GM18507 (cell line): Measurements from ENCODE around the gene MRPL27.
A peak's percentile ranks its signal among the peaks of the same experiment; 100 is the strongest.
"Not testable (repeated sequence)": the region's sequence is repeated elsewhere in the genome, so short reads cannot be mapped to it uniquely, and the experiment has no call there.

Source experiments
- DNase-seq: peaks from one replicate; pipeline ENCODE4 v3.0.0; 2011; ENCODE audit warnings: low read depth; ENCODE audit not compliant: insufficient read length; ENCODE audit errors: extremely low spot score
- FAIRE-seq: peaks from 2 replicates; lab custom pipeline; 2011; peaks lifted over from hg19 to GRCh38; lab: Jason Lieb, UNC

MRPL27 gene

DNA sequence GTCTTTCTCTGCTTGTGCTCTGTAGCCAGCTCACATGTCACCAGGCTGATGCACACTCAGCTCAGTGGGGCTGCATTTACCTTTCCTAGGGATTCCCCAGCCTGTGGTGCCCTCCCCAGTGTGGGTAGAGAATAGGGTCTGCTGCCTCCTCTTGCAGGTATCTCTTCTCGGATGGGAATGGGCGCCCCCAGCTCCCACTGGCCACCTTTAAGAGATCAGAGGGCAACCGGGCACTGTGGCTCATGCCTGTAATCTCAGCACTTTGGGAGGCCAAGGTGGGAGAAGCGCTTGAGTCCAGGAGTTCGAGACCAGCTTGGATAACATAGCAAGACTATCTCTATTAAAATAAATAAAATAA is 23.8 kb downstream of the MRPL27 start:
- no peak for FAIRE-seq
- no peak for DNase-seq

DNA sequence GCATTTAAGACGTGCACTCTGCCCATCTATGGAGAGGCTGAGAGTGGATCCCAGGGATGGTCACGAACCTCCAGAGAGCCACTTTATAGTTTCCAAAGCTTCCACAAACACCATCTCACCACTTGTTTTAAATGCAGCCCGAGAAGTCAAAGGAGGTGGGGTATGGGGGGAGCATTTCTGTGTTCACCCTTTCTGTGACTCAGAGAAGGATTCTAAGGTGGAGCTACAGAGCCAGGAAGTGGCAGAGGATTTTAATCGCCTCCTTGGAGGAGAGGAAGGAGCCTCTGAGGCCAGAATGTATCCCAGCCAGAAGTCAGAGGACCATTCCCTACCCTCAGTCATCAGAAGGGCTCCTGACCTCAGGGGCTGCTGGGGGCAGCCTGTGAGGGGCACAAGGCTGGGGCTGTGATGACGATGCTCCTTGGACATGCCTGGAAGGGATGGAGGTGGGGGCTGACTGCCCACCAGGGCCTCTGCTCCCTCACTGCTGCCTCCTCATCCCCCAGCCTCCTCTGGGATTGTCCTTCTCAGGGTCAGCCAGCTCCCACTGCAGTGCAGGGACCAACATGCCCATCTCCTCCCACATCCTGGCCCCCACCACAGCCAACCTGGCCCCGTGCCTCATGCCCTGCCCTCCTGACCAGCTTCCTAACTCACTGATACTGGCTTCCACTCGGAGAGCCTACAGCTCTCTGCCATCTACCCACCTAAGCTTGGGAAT is 24.3 kb downstream of the MRPL27 start:
- FAIRE-seq, result no peak
- no peak for DNase-seq

DNA sequence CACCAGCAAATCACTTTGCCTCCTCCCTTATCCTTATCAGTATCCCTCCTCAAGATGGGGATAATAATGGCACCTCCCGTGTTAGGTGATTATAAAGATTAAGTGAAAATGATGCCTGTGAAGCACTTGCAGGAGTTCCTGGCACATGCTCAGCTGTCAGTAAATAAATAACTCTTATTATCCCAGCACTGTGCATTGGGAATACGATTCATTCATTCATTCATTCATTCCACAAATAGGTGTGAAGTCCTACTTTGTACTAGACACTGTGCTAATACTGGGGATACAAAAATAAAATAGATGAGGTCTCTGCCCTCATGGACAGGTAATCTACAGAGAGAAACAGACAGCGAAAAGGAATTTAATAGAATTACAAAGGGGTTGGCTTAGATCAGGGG is 25.1 kb downstream of the MRPL27 start:
- no peak for DNase-seq
- no peak for FAIRE-seq

DNA sequence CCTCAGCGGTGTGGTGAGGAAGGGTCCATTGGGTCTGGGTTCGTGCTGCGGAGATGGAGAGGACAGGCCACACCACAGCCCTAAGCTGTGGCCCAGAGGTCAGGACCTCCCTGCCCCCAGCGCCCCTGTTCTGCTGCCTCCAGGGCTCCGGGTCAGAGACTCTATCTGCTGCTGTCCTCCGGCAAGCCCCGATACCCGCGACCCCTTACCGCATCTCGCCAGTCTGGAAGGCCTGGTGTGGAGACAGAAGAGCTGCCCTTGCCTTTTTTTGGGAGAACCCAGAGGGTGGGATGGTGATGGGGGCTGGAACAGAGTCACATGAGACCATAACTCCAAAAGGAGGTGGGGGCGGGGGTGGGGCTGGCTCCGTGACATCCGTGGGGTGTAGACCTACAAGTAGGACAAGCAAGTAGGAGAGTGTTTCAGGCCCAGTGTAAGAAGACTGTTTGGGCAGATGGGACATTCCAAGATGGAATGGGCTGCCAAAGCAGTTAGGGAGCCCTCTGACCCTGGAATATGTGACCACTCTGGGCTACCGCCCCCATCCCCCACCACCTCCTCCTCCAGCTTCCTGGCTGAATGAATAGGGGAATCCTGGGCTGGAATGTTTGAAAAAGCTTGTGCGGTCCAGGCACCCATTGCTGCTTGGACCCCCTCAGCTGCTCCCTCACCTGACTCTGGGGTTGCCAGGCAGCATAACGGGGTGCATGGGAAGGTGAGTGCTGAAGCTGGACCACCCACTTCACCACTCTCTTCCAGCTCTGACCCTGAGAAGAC is 25.7 kb downstream of the MRPL27 start:
- DNase-seq (no peak), FAIRE-seq (no peak)

GRCh38 chr17:50346313-50347116 is 26.5 kb downstream of the MRPL27 start:
- FAIRE-seq (no peak), DNase-seq (peak; percentile 38)

DNA sequence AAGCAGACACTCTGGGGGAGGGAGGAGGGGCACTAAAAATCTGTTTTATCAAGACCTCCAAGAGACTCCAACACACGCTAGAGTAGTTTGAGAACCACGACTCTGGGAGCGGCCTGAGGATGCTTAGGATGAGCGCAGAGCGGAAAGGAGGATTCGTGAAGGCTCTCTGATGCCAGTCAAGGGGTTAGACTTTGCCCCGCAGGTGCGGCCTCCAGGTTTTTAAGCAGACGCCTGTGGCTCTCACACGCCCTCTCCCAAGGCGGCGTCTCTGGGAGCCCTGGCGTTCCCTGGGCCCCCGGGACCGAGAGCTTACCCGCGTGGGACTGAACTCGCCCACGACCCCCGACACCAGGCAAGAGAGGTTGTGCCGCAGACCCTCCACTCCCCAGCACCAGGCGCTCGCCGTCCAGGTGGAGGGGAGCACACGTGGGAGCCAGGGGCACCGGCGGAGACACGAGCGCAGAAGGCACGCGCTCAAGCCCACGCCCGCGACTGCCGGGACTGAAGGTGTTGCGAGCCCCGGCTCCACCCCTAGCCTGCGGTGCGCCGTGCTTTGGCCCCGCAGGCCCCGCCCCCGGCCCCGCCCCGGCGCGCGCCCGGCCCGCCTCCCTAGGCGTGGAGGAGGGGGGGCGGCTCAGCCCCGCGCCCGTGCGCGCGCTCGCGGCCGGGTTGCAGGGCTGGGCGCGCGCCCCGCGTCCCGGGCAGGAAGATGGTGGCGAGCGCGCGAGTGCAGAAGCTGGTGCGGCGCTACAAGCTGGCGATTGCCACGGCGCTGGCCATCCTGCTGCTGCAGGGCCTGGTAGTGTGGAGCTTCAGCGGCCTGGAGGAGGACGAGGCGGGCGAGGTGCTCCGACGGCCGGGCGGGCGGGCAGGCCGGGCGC is 27.3 kb downstream of the MRPL27 start, which contains the start of gene XYLT2:
Gene XYLT2 (plus strand): TSS at position 695 of the 881 bp plus-strand sequence. CDS start 15 bp downstream, at position 710.
- peak; percentile 58 for FAIRE-seq
- DNase-seq, result peak; percentile 98

GRCh38 chr17:50344731-50345365 is 28.1 kb downstream of the MRPL27 start:
- no peak for FAIRE-seq
- DNase-seq, result no peak

DNA sequence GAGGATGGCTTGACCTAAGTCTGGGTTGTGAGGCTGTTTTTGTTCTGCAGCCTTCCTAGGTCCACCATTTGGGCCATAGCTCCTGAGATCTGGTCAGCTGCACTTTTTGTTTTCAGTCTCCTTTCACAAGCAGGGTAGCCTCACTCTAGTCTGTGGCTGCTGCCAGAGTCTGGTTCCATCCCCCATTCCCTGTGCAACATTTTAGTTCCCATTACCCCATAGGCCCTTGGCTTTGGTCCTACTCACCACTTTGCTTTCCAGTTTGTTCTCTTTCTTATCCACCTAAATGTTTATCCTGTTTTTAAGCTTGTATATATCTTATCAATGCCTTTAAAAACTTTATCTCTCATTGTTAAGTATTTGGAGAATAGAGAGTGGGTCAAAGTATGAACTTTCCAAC is 33.6 kb downstream of the MRPL27 start:
- no peak for DNase-seq
- no peak for FAIRE-seq

GRCh38 chr17:50338645-50339044 is 34.3 kb downstream of the MRPL27 start:
- DNase-seq, result no peak
- no peak for FAIRE-seq

DNA sequence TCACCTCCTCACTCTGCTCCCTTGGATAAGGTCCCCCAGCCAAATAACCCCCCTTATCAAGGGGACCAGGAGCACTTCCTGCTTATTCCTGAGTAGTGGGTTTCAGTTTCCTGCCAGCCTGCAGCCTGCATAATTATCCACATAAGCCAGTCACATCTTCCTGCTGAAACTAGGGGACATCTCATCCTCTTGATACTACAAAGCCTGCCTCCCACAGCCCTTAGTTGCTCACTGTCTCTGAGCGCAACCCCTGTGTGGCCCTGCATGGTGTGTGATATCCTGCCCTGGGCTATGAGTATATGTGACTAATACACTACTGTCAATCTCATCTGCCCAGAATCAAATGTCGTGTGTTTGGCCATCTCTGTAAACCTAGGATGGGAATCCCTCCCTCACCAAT is 35.0 kb downstream of the MRPL27 start:
- DNase-seq (no peak), FAIRE-seq (no peak)

- DNase-seq, FAIRE-seq: not testable (repeated sequence)
Measured at GRCh38 chr17:50333291-50334057, 39.5 kb downstream of the MRPL27 start.

DNA sequence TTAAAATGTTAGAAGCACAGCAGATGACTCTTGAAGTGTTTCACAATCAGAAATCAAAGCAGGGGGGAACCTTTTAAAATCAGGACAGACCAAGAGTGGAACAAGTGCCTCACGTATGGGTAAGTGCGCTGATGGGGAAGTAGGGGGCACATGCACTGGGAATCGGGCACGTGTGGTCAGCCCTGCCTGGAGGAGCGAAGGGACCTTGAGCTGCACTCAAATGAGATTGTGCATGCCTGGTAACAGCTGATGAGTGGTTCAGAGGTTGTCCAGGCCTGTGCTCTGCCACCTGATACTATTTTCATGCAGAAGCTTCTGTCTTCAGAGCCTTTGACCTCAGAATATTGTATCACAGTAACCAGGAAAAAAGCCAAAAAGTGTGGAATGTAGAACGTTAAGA is 40.8 kb downstream of the MRPL27 start:
- FAIRE-seq (no peak), DNase-seq (no peak)

DNA sequence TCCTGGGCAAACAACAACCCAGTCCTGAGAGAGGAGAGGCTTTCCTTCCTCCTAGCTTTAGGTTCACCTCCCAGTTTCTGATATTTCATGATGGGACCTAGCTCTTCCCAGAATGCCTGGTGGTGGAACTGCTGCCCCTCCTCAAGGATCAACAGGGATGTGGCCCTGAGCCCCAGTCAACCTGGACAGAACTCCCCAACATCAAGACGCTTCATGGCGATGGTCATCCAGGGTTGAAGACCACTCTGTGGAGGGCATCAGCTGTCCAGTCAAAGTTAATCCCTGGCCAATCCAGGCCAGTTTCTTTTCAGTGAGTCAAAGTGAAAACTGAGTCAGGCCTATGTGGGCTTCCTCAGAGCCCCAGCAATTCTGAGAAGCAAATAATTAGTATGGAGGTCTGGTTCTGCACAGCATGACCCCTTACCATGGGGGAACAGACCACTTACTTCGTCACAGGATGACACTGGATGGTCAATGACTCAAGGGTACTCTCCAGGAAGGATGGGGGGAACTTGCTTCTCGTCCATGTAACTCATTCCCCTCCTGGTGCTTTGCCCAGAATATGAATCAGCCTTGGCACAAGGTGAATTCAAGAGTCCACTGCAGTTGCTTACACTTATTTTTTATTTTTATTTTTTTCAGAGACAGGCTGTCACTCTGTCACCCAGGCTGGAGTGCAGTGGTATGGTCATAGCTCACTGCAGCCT is 41.7 kb downstream of the MRPL27 start:
- FAIRE-seq (no peak), DNase-seq (no peak)

DNA sequence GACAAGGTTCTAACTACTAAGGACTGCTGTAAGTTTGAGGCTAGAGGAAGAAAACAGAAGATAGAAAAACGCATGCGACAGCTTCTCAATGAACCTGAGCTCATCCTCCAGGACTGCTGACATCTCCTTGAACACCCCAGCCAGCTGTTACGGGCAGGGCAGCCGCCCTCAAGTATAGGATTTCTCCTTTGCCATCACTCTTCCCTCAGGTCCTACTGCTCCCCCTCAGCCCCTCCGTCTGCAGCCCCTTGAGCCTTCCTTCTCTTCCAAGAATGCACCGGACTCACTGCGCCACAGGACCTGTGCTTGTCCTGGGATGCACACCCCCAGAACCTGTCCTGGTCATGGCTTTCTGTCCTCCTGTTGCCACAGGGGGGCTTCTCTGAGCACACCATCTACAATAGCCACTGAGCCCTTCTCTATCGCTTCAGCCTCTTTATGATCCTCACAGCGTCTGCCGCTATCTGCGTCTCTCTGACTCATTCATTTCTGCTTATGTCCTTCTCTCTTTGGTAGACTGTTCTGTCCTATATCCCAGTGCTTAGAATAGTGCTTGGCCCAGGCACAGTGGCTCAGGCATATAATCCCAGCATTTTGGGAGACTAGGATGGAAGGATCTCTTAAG is 42.7 kb downstream of the MRPL27 start:
- no peak for FAIRE-seq
- no peak for DNase-seq

GRCh38 chr17:50329716-50330115 is 43.3 kb downstream of the MRPL27 start:
- FAIRE-seq, result no peak

DNA sequence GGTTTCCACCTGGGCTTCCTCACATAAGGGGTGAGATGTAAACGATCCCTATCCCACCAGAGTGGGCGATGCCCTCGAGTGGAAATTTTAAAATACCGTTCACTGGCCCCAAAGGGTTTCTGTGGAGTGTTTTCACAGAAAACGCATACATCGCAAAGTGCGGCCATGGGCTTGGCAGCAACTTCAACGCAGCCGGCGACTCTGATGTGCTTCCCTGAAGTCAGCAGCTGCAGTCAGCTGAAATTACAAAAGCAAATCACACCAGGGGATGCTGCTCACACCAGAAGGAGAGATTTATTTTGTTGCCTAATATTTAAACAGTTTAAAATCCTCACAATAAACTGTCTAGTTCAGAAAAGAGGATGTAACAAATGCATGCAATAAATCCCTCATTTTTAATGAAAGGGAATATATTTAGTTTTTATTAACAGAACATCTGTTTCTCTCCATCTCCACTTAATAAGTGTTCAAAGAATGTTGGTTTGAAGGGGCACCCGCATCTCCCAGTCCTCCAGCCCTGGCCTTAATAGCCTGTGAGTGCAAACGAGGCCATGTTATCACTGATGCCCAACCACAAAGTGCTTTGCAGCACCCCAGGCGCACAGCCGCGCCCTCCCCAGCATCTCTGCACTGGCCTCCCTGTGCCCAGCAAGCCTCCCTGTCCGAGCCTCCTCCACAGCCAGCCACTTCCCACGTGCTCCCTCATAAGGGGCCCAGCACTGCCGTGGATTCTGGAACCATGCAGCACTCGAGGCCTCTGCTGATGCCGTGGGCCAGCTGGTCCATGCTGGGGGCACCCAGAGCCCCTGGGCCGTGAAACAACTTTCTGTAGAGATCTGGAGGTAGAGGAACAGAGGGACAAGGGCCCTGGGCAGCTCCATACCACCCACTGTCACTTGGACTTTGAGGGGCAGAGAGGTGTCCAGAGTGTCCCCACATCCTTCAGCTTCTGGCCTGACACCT is 44.3 kb downstream of the MRPL27 start:
- FAIRE-seq, result no peak
- no peak for DNase-seq

More at GRCh38 chr17:50329716-50330115, 43.3 kb downstream of the MRPL27 start:
- no peak for DNase-seq
